ENCODE measurements around the gene SOX13.
"Not testable (repeated sequence)": the region's sequence is repeated elsewhere in the genome, so short reads cannot be mapped to it uniquely, and the experiment has no call there.

SOX13 gene

DNA sequence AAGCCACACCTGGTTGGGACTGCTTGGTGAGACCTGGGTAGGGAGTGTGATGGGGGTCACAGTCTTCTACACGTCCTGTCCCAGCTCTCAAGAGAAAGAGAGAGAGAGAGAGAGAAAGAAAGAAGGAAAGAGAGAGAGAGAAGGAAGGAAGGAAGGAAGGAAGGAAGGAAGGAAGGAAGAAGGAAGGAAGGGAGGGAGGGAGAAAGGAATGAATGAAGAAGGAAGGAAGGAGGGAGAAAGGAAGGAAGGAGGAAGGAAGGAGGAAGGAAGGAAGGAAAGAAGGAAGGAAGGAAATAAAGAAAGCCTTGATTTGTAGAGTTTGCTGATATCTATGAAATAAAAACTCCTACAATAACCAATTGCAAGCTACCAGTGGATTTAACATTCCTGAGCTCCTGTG lies 28.5 kb upstream of the SOX13 start:
- no peak overlapping the region for H3K4me3 ChIP-seq
- in situ Hi-C loops (cut with MboI; ENCODE audit: low sequenced_read_pairs) = no loop called here
- no peaks in the 10 kb centered on the region for H3K36me3 ChIP-seq (replicated peaks)
- no peaks in the 10 kb centered on the region for H3K9me3 ChIP-seq
- H3K27me3 ChIP-seq (ENCODE audit: low read depth) = no peaks in the 10 kb centered on the region
- no peak for DNase-seq (ENCODE audit: low spot score in 2 of 2)
- peaks cover 19% of the 10 kb centered on the region for H3K4me1 ChIP-seq

DNA sequence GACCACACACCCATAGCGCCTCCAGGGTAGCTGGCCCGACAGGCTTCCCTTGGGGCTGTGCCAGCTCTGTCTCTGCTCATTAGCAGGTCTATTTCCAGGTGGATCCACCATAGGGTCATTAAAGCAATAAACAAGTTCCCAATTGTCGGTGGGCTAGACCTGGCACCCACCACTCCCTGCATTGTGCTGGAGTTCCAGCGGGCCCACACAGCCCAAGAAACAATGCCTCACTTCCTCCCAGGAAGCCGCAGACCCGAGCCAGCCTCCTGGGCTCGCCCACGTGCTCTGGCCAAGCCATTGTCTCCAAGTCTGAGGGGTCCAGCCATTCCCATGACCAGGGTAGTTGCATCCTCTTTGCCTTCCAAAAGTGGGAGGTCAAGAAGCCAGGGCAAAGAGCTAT lies 27.5 kb upstream of the SOX13 start:
- Histone ChIP-seq H3K9me3 (no peaks in the 10 kb centered on the region), H3K4me3 (no peak overlapping the region), H3K27me3 (ENCODE audit: low read depth) (no peaks in the 10 kb centered on the region), H3K36me3 (replicated peaks) (no peaks in the 10 kb centered on the region), H3K4me1 (peaks cover 20% of the 10 kb centered on the region)
- DNase-seq (ENCODE audit: low spot score in 2 of 2) = no peak
- in situ Hi-C loops (cut with MboI; ENCODE audit: low sequenced_read_pairs) = no loop called here

DNA sequence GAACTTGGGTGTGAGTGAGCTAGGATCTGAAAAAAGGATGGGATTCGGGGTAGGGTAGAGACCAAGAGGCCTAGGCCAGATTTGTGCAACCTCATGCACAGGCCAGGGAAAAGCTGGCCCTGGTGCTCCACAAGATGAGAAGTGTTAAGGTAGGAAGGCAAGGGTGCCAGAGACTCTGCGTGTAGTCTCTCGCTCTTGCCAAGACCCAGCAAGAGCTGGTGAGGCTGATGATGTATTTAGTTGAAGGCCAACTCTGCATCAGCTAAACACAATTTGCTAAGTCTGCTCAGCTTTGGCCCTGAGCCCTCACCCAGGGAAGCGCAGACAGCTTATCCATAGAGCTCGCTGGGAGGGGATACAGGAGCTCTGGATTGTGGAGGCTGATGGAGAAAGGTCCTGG lies 26.6 kb upstream of the SOX13 start:
- in situ Hi-C loops (cut with MboI; ENCODE audit: low sequenced_read_pairs) = no loop called here

DNA sequence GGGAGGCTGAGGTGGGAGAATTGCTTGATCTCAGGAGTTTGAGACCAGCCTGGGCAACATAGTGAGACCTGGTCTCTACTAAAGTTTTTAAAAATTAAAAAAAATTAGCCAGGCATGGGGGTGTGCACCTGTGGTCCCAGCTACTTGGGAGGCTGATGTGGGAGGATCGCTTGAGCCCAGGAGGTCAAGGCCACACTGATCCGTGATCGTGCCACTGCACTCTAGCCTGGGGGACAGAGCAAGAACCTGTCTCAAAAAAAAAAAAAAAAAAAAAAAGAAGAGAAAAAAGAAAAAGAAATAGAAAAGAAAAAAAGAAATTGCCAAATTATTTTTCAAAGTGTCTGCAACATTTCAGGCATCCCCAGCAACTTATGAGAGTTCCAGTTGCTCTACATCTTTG lies 24.1 kb upstream of the SOX13 start:
- DNase-seq (ENCODE audit: low spot score in 2 of 2); H3K36me3 ChIP-seq (replicated peaks); H3K27me3 ChIP-seq (ENCODE audit: low read depth); H3K4me3 ChIP-seq; in situ Hi-C loops (cut with MboI; ENCODE audit: low sequenced_read_pairs); H3K9me3 ChIP-seq: not testable (repeated sequence)
- peaks cover 21% of the 10 kb centered on the region for H3K4me1 ChIP-seq

More for the DNA sequence above, 26.6 kb upstream of the SOX13 start:
- H3K27me3 ChIP-seq (ENCODE audit: low read depth) = no peaks in the 10 kb centered on the region
- DNase-seq (ENCODE audit: low spot score in 2 of 2) = no peak
- peaks cover 21% of the 10 kb centered on the region for H3K4me1 ChIP-seq
- no peaks in the 10 kb centered on the region for H3K36me3 ChIP-seq (replicated peaks)
- H3K9me3 ChIP-seq = no peaks in the 10 kb centered on the region
- no peak overlapping the region for H3K4me3 ChIP-seq

GRCh38 chr1:204051258-204051657 lies 21.7 kb upstream of the SOX13 start:
- Histone ChIP-seq H3K9me3 (no peaks in the 10 kb centered on the region), H3K4me1 (peaks cover 21% of the 10 kb centered on the region), H3K4me3 (no peak overlapping the region), H3K27me3 (ENCODE audit: low read depth) (no peaks in the 10 kb centered on the region), H3K36me3 (replicated peaks) (no peaks in the 10 kb centered on the region)
- in situ Hi-C loops (cut with MboI; ENCODE audit: low sequenced_read_pairs) = no loop called here
- DNase-seq (ENCODE audit: low spot score in 2 of 2) = no peak

- Histone ChIP-seq H3K4me3 (no peak overlapping the region), H3K27me3 (ENCODE audit: low read depth) (no peaks in the 10 kb centered on the region), H3K4me1 (peaks cover 21% of the 10 kb centered on the region), H3K36me3 (replicated peaks) (no peaks in the 10 kb centered on the region), H3K9me3 (no peaks in the 10 kb centered on the region)
- no peak for DNase-seq (ENCODE audit: low spot score in 2 of 2)
- in situ Hi-C loops (cut with MboI; ENCODE audit: low sequenced_read_pairs) = no loop called here
Measured at GRCh38 chr1:204051718-204052117, 21.2 kb upstream of the SOX13 start.

- no peaks in the 10 kb centered on the region for H3K36me3 ChIP-seq (replicated peaks)
- no peaks in the 10 kb centered on the region for H3K9me3 ChIP-seq
- in situ Hi-C loops (cut with MboI; ENCODE audit: low sequenced_read_pairs) = no loop called here
- no peaks in the 10 kb centered on the region for H3K27me3 ChIP-seq (ENCODE audit: low read depth)
- no peak for DNase-seq (ENCODE audit: low spot score in 2 of 2)
- peaks cover 12% of the 10 kb centered on the region for H3K4me1 ChIP-seq
- no peak overlapping the region for H3K4me3 ChIP-seq
Measured at GRCh38 chr1:204053893-204054292, 19.0 kb upstream of the SOX13 start.

DNA sequence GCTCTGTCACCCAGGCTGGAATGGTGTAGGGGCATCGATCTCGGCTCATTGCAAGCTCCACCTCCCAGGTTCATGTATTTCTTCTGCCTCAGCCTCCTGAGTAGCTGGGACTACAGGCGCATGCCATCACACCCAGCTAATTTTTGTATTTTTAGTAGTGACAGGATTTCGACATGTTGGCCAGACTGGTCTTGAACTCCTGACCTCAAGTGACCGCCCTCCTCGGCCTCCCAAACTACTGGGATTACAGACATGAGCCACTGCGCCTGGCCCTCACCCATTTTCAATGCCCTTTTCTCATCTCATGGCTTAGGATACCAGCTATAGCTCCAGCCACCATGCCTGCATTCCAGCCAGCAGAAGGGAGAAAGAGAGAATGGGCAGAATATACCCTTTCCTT lies 12.9 kb upstream of the SOX13 start:
- peaks cover 13% of the 10 kb centered on the region for H3K4me1 ChIP-seq
- no peaks in the 10 kb centered on the region for H3K36me3 ChIP-seq (replicated peaks)
- H3K27me3 ChIP-seq (ENCODE audit: low read depth) = no peaks in the 10 kb centered on the region
- in situ Hi-C loops (cut with MboI; ENCODE audit: low sequenced_read_pairs) = no loop called here
- no peak for DNase-seq (ENCODE audit: low spot score in 2 of 2)
- H3K4me3 ChIP-seq = no peak overlapping the region
- no peaks in the 10 kb centered on the region; the same call in 1 of the 2 replicates for H3K9me3 ChIP-seq

DNA sequence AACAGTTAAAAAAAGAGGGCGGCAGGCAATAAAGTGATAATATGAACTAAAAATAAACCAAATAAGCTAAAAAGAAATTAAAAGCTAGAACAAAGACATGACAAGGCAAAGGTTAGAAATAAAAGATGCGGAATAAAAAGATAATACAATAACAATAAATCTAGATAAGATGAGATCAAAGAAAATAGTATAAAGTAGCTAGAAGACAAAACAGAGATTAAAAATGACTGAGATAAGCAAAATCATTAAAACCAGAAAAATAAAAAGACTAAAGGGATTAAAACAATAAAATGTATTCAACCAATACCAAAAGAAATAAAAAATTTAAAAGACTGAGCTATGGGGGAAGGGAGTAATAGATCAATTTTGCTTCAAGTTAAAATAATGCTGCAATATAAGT lies 10.8 kb upstream of the SOX13 start:
- in situ Hi-C loops (cut with MboI; ENCODE audit: low sequenced_read_pairs) = no loop called here
- no peaks in the 10 kb centered on the region for H3K27me3 ChIP-seq (ENCODE audit: low read depth)
- H3K36me3 ChIP-seq (replicated peaks) = no peaks in the 10 kb centered on the region
- no peak for DNase-seq (ENCODE audit: low spot score in 2 of 2)
- H3K4me1 ChIP-seq = peaks cover 23% of the 10 kb centered on the region
- H3K9me3 ChIP-seq = no peaks in the 10 kb centered on the region; the same call in 1 of the 2 replicates
- H3K4me3 ChIP-seq = no peak overlapping the region

- Histone ChIP-seq H3K27me3 (ENCODE audit: low read depth) (no peaks in the 10 kb centered on the region), H3K4me3 (no peak overlapping the region), H3K9me3 (no peaks in the 10 kb centered on the region; the same call in 1 of the 2 replicates), H3K36me3 (replicated peaks) (no peaks in the 10 kb centered on the region), H3K4me1 (peaks cover 41% of the 10 kb centered on the region)
- DNase-seq (ENCODE audit: low spot score in 2 of 2) = peak; percentile 65 to 89
- in situ Hi-C loops (cut with MboI; ENCODE audit: low sequenced_read_pairs) = no loop called here
Measured at GRCh38 chr1:204065174-204065985, 7.5 kb upstream of the SOX13 start.

GRCh38 chr1:204065986-204066300 lies 7.0 kb upstream of the SOX13 start:
- H3K4me3 ChIP-seq = no peak overlapping the region
- H3K27me3 ChIP-seq (ENCODE audit: low read depth) = no peaks in the 10 kb centered on the region
- no peaks in the 10 kb centered on the region; the same call in 1 of the 2 replicates for H3K9me3 ChIP-seq
- in situ Hi-C loops (cut with MboI; ENCODE audit: low sequenced_read_pairs) = no loop called here
- H3K36me3 ChIP-seq (replicated peaks) = no peaks in the 10 kb centered on the region
- H3K4me1 ChIP-seq = peaks cover 41% of the 10 kb centered on the region
- no peak for DNase-seq (ENCODE audit: low spot score in 2 of 2)

DNA sequence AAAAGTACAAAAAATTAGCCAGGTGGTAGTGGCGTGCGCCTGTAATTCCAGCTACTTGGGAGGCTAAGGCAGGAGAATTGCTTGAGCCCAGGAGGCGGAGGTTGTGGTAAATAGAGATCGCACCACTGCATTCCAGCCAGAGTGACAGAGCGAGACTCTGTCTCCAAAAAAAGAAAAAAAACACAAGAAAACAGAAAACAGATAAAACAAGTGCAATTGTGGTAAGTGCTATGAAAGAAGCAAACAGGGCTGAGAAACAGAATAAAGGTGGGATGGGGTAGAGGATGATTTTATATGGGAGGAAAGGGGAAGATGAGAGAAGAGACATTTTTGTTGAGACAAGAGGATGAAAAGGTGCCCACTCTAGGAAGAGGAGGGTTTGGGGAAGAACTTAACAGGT lies 5.0 kb upstream of the SOX13 start:
- H3K36me3 ChIP-seq (replicated peaks) = no peaks in the 10 kb centered on the region
- no peak for DNase-seq (ENCODE audit: low spot score in 2 of 2)
- peaks cover 38% of the 10 kb centered on the region for H3K4me1 ChIP-seq
- no peak overlapping the region for H3K4me3 ChIP-seq
- no peaks in the 10 kb centered on the region; the same call in 1 of the 2 replicates for H3K9me3 ChIP-seq
- no peaks in the 10 kb centered on the region for H3K27me3 ChIP-seq (ENCODE audit: low read depth)
- in situ Hi-C loops (cut with MboI; ENCODE audit: low sequenced_read_pairs) = no loop called here

- H3K9me3 ChIP-seq = no peaks in the 10 kb centered on the region; the same call in 1 of the 2 replicates
- no peak overlapping the region for H3K4me3 ChIP-seq
- H3K27me3 ChIP-seq (ENCODE audit: low read depth) = no peaks in the 10 kb centered on the region
- H3K36me3 ChIP-seq (replicated peaks) = no peaks in the 10 kb centered on the region
- no peak for DNase-seq (ENCODE audit: low spot score in 2 of 2)
- in situ Hi-C loops (cut with MboI; ENCODE audit: low sequenced_read_pairs) = no loop called here
- peaks cover 35% of the 10 kb centered on the region for H3K4me1 ChIP-seq
Measured at GRCh38 chr1:204069887-204070286, 3.0 kb upstream of the SOX13 start.

DNA sequence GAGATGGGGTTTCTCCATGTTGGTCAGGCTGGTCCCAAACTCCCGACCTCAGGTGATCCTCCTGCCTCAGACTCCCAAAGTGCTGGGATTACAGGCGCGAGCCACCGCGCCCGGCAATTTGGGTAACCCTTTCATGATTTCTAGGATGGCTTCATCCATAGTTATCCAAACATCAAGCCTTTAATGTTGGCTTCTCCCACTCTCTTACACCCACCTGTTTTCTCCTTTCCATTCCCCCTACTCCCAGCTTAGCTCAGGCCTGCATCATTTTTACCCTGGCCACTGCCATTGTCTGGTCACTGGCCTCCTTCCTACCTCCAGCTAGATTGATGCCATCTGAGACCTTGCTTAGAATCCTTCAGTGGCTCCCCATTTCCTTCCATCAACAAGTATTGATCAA lies 2.0 kb upstream of the SOX13 start:
- no peaks in the 10 kb centered on the region for H3K9me3 ChIP-seq
- no peak overlapping the region for H3K4me3 ChIP-seq
- peaks cover 32% of the 10 kb centered on the region for H3K4me1 ChIP-seq
- H3K36me3 ChIP-seq (replicated peaks) = no peaks in the 10 kb centered on the region; the same call in 1 of the 2 replicates
- in situ Hi-C loops (cut with MboI; ENCODE audit: low sequenced_read_pairs) = no loop called here
- H3K27me3 ChIP-seq (ENCODE audit: low read depth) = no peaks in the 10 kb centered on the region
- DNase-seq (ENCODE audit: low spot score in 2 of 2) = no peak

- peak in 1 of 2 experiments; percentile 44 for DNase-seq (ENCODE audit: low spot score in 2 of 2)
- peaks cover 44% of the 10 kb centered on the region for H3K4me1 ChIP-seq
- in situ Hi-C loops (cut with MboI; ENCODE audit: low sequenced_read_pairs) = no loop called here
- peak overlapping the region; percentile 92 for H3K4me3 ChIP-seq
- H3K36me3 ChIP-seq (replicated peaks) = peaks cover 4% of the 10 kb centered on the region
- H3K9me3 ChIP-seq = no peaks in the 10 kb centered on the region
- H3K27me3 ChIP-seq (ENCODE audit: low read depth) = no peaks in the 10 kb centered on the region
Measured at GRCh38 chr1:204073837-204074273, 940 bp downstream of the SOX13 start.

Data from HAP-1 (cell line).